GM23338 (cell line): Measurements from ENCODE around the gene OR6B2.

ENCODE experiments used
- CREB1 ChIP-seq: fragments of 250-450 bp; sonication (Bioruptor Pico); IDR thresholded peaks from 2 replicates; pipeline ENCODE4 v1.5.0; 2020; ENCODE audit warnings: low read depth, mild to moderate bottlenecking, moderate library complexity
- EZH2phosphoT487 ChIP-seq: fragments of 200-600 bp; sonication (generic); IDR thresholded peaks from one replicate; pipeline ENCODE4 v1.8.1; 2018; ENCODE audit warnings: antibody characterized with exemption; ENCODE audit not compliant: unreplicated experiment
- POLR2AphosphoS5 ChIP-seq: IDR thresholded peaks from 2 replicates; pipeline ENCODE4 v1.6.1; 2016; ENCODE audit warnings: antibody characterized with exemption, low read depth
- ZNF114 ChIP-seq: fragments of 250-450 bp; sonication (Bioruptor Pico); IDR thresholded peaks from 2 replicates; pipeline ENCODE4 v1.5.0; 2020; ENCODE audit warnings: mild to moderate bottlenecking, moderate library complexity
- TF ChIP-seq, protein P1 (sequence below), 2 experiments: fragments of 200-600 bp in 1 of 2; sonication (generic) in 1 of 2; conservative IDR thresholded peaks; 2 replicates each; pipeline versions ENCODE4 v1.5.1 to v1.6.1; 2016 to 2017; ENCODE audit warnings: antibody characterized with exemption in 2 of 2, low read depth in 2 of 2, mild to moderate bottlenecking in 2 of 2, moderate library complexity in 1 of 2

DNA sequence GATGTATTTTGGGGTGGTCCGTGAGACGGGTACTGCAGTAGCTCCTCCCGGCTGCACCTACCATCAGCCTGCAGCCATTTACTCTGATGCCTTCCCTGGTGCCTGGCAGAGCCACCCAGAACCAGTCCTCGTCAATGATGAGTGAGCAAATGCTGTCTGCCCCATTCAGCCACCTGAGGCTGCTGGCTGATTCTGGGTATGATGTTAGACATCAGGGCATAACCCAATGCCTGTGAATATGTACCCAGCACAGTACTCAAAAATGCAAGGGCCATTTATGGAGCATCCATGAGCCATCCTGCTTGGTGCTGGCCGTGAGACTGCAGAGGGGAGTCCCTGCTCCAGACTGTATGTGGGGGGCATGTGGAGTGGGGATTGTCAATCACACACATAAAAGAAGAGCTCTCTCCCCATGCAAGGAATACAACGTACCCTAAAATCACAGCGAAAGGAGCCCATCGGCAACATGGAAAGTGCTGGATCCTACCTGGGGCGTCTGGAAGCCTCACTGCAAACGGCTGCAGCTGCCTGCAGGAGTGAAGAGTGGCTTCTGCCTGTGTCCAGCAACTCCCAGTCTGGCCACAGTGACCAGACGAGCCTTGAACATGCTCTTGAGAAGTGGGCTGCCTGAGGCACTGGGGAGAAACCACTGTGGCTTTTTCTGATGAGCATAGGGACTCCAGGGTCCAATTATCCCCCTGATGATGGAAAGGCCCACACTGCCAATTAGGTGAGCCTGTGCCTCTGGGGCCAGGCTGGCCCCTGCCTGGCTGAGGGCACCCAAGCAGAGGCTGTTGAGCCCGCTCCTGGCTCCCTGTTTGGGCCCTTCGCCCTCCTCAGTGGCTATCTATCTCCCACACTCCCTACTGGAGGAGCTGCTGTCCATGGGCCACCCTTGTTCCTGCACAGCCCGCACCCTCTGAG, 2.4 kb upstream of the OR6B2 start:
- TF ChIP-seq, protein P1, sequence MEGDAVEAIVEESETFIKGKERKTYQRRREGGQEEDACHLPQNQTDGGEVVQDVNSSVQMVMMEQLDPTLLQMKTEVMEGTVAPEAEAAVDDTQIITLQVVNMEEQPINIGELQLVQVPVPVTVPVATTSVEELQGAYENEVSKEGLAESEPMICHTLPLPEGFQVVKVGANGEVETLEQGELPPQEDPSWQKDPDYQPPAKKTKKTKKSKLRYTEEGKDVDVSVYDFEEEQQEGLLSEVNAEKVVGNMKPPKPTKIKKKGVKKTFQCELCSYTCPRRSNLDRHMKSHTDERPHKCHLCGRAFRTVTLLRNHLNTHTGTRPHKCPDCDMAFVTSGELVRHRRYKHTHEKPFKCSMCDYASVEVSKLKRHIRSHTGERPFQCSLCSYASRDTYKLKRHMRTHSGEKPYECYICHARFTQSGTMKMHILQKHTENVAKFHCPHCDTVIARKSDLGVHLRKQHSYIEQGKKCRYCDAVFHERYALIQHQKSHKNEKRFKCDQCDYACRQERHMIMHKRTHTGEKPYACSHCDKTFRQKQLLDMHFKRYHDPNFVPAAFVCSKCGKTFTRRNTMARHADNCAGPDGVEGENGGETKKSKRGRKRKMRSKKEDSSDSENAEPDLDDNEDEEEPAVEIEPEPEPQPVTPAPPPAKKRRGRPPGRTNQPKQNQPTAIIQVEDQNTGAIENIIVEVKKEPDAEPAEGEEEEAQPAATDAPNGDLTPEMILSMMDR (conservative IDR thresholded peaks at IDR 0.05; ENCODE audit: low read depth in 2 of 2), result no peak
- TF ChIP-seq EZH2phosphoT487, result no peak
- TF ChIP-seq POLR2AphosphoS5, result no peak
- no peak for TF ChIP-seq CREB1 (CRISPR knock-in tag)
- TF ChIP-seq ZNF114 (CRISPR knock-in tag), result no peak
